OCI-LY1 (cell line): ENCODE results near the gene OPHN1.

Experiments
- EZH2 ChIP-seq: fragments of 200-600 bp; sonication (generic), shearing (Covaris generic); IDR thresholded peaks from 2 replicates; pipeline ENCODE4 v1.8.0; 2017; ENCODE audit warnings: borderline replicate concordance, mixed run types, mild to moderate bottlenecking, antibody characterized with exemption, low read length, moderate library complexity, mixed read lengths
- TF ChIP-seq, protein P1 (sequence below): fragments of 200-600 bp; sonication (generic), shearing (Covaris generic); IDR thresholded peaks from 2 replicates; pipeline ENCODE4 v1.5.1; 2017; ENCODE audit warnings: mild to moderate bottlenecking, antibody characterized with exemption, low read length, moderate library complexity, mixed read lengths

DNA sequence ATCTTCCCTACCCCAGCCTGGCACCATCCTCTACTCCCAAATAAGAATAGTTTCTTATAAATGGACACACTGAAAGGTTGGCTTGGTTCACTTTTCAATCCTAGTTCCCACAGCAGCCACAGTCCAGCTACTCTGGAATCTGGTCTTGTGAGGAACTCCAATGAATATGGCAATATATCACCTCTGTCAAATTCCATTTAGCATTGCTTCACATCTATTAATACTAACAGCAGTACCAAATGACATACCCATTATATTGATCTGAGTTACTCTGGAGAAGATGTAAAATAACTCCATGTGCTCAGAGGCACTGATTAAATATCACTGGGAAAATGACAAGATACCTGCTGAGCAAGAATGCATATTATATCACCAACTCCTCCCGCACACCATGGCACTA, 8.6 kb downstream of the OPHN1 start:
- TF ChIP-seq, protein P1, sequence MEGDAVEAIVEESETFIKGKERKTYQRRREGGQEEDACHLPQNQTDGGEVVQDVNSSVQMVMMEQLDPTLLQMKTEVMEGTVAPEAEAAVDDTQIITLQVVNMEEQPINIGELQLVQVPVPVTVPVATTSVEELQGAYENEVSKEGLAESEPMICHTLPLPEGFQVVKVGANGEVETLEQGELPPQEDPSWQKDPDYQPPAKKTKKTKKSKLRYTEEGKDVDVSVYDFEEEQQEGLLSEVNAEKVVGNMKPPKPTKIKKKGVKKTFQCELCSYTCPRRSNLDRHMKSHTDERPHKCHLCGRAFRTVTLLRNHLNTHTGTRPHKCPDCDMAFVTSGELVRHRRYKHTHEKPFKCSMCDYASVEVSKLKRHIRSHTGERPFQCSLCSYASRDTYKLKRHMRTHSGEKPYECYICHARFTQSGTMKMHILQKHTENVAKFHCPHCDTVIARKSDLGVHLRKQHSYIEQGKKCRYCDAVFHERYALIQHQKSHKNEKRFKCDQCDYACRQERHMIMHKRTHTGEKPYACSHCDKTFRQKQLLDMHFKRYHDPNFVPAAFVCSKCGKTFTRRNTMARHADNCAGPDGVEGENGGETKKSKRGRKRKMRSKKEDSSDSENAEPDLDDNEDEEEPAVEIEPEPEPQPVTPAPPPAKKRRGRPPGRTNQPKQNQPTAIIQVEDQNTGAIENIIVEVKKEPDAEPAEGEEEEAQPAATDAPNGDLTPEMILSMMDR, result no peak
- TF ChIP-seq EZH2, result no peak
